HEK293T (cell line): ENCODE measurements around the gene IL4R.

Experiments used
- CTCF ChIA-PET: fragments of 350-600 bp; formaldehyde crosslinking; extraction: SDS; loops from one replicate; lab custom pipeline; 2021; ENCODE audit warnings: antibody characterized with exemption, inconsistent platforms; lab: Yijun Ruan, JAX
- POLR2A ChIA-PET: fragments of 350-600 bp; formaldehyde crosslinking; extraction: SDS; loops from one replicate; lab custom pipeline; 2020; ENCODE audit warnings: antibody characterized with exemption, inconsistent platforms; lab: Yijun Ruan, JAX
- DNase-seq: peaks from one replicate; pipeline ENCODE4 v3.0.0; 2012; ENCODE audit warnings: mixed read lengths; ENCODE audit errors: extremely low spot score
- ARNT ChIP-seq: fragments of 450-650 bp; IDR thresholded peaks from 2 replicates; pipeline ENCODE4 v1.6.1; 2017; ENCODE audit warnings: mild to moderate bottlenecking
- BHLHE40 ChIP-seq: fragments of 450-650 bp; IDR thresholded peaks from 2 replicates; pipeline ENCODE4 v1.6.1; 2016; ENCODE audit warnings: mild to moderate bottlenecking, moderate library complexity, borderline replicate concordance
- CTBP1 ChIP-seq: fragments of 450-650 bp; IDR thresholded peaks from 2 replicates; pipeline ENCODE4 v1.6.1; 2016; ENCODE audit warnings: borderline replicate concordance
- ELF4 ChIP-seq: fragments of 450-650 bp; IDR thresholded peaks from 2 replicates; pipeline ENCODE4 v1.6.1; 2017; ENCODE audit warnings: antibody characterized with exemption
- FOXA1 ChIP-seq: fragments of 450-650 bp; IDR thresholded peaks from 2 replicates; pipeline ENCODE4 v1.6.1; 2016; ENCODE audit warnings: mild to moderate bottlenecking
- FOXK2 ChIP-seq: fragments of 450-650 bp; IDR thresholded peaks from 2 replicates; pipeline ENCODE4 v1.6.1; 2016; ENCODE audit warnings: mild to moderate bottlenecking
- FOXM1 ChIP-seq: fragments of 450-650 bp; IDR thresholded peaks from 2 replicates; pipeline ENCODE4 v1.6.1; 2017; ENCODE audit warnings: mild to moderate bottlenecking, borderline replicate concordance
- HDGF ChIP-seq: fragments of 450-650 bp; IDR thresholded peaks from 2 replicates; pipeline ENCODE4 v1.6.1; 2017; ENCODE audit warnings: antibody characterized with exemption, borderline replicate concordance
- L3MBTL2 ChIP-seq: fragments of 450-650 bp; conservative IDR thresholded peaks from 2 replicates; pipeline ENCODE4 v1.6.1; 2016; ENCODE audit warnings: mild to moderate bottlenecking
- LEF1 ChIP-seq: fragments of 450-650 bp; IDR thresholded peaks from 2 replicates; pipeline ENCODE4 v1.6.1; 2017; ENCODE audit warnings: mild to moderate bottlenecking, borderline replicate concordance
- NFRKB ChIP-seq: fragments of 450-650 bp; IDR thresholded peaks from 2 replicates; pipeline ENCODE4 v1.6.1; 2016; ENCODE audit warnings: mild to moderate bottlenecking, moderate library complexity
- PKNOX1 ChIP-seq: fragments of 450-650 bp; IDR thresholded peaks from 2 replicates; pipeline ENCODE4 v1.6.1; 2016
- SP1 ChIP-seq: fragments of 450-650 bp; IDR thresholded peaks from 2 replicates; pipeline ENCODE4 v1.6.1; 2017
- SUZ12 ChIP-seq: fragments of 450-650 bp; IDR thresholded peaks from 2 replicates; pipeline ENCODE4 v1.6.1; 2016; ENCODE audit warnings: mild to moderate bottlenecking
- TARDBP ChIP-seq: fragments of 450-650 bp; IDR thresholded peaks from 2 replicates; pipeline ENCODE4 v1.6.1; 2016
- ZNF384 ChIP-seq: fragments of 450-650 bp; IDR thresholded peaks from 2 replicates; pipeline ENCODE4 v1.6.1; 2016

The IL4R gene

DNA sequence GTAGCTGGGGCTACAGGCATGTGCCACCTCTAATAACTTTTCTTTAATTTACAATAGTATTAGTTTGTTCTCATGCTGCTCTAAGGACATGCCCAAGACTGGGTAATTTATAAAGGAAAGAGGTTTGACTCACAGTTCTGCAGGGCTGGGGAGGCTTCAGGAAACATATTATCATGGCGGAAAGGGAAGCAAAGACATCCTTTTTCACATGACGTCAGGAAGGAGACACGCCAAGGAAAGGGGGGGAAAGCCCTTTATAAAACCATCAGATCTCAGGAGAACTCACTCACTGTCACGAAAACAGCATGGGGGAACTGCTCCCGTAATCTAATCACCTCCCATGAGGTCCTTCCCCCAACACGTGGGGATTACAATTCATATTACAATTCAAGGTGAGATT is 18.3 kb downstream of the IL4R start:
- no peak for DNase-seq
- CTCF ChIA-PET = no interaction called here
- no peak for TF ChIP-seq FOXK2
- no peak for TF ChIP-seq TARDBP
- no peak for TF ChIP-seq LEF1
- TF ChIP-seq HDGF = no peak
- no peak for TF ChIP-seq PKNOX1
- TF ChIP-seq ELF4 = no peak
- no peak for TF ChIP-seq SP1
- TF ChIP-seq SUZ12 = no peak
- TF ChIP-seq ARNT = no peak
- no peak for TF ChIP-seq BHLHE40
- no peak for TF ChIP-seq NFRKB
- TF ChIP-seq CTBP1 = no peak
- TF ChIP-seq FOXM1 = no peak
- no peak for TF ChIP-seq L3MBTL2
- TF ChIP-seq ZNF384 = no peak
- no peak for TF ChIP-seq FOXA1
- POLR2A ChIA-PET = no interaction called here

GRCh38 chr16:27333104-27333503 is 19.3 kb downstream of the IL4R start:
- POLR2A ChIA-PET = no interaction called here
- TF ChIP-seq FOXK2 = no peak
- no peak for DNase-seq
- CTCF ChIA-PET = no interaction called here

- POLR2A ChIA-PET = no interaction called here
Measured at GRCh38 chr16:27333549-27333948, 19.8 kb downstream of the IL4R start.

GRCh38 chr16:27334192-27334764 is 20.5 kb downstream of the IL4R start:
- POLR2A ChIA-PET = no interaction called here
- no peak for DNase-seq
- CTCF ChIA-PET = no interaction called here
- TF ChIP-seq BHLHE40 (no peak), PKNOX1 (no peak), NFRKB (no peak), ARNT (no peak), SP1 (no peak), L3MBTL2 (no peak), ZNF384 (no peak), FOXK2 (no peak), CTBP1 (no peak), FOXM1 (no peak), FOXA1 (no peak), LEF1 (no peak), HDGF (no peak), TARDBP (no peak), ELF4 (no peak)

More at GRCh38 chr16:27333549-27333948, 19.8 kb downstream of the IL4R start:
- no peak for TF ChIP-seq BHLHE40
- no peak for TF ChIP-seq L3MBTL2
- no peak for TF ChIP-seq FOXM1
- no peak for TF ChIP-seq FOXA1
- CTCF ChIA-PET = no interaction called here
- no peak for DNase-seq

- CTCF ChIA-PET = no interaction called here
- no peak for TF ChIP-seq FOXK2
- TF ChIP-seq HDGF = no peak
- no peak for TF ChIP-seq FOXA1
- TF ChIP-seq ZNF384 = no peak
- no peak for TF ChIP-seq SUZ12
- no peak for TF ChIP-seq FOXM1
- no peak for TF ChIP-seq CTBP1
- no peak for TF ChIP-seq NFRKB
- no peak for TF ChIP-seq L3MBTL2
- no peak for TF ChIP-seq LEF1
- TF ChIP-seq TARDBP = no peak
- no peak for TF ChIP-seq BHLHE40
- TF ChIP-seq ARNT = no peak
- POLR2A ChIA-PET = no interaction called here
- DNase-seq = no peak
Measured at GRCh38 chr16:27334838-27335237, 21.1 kb downstream of the IL4R start.

DNA sequence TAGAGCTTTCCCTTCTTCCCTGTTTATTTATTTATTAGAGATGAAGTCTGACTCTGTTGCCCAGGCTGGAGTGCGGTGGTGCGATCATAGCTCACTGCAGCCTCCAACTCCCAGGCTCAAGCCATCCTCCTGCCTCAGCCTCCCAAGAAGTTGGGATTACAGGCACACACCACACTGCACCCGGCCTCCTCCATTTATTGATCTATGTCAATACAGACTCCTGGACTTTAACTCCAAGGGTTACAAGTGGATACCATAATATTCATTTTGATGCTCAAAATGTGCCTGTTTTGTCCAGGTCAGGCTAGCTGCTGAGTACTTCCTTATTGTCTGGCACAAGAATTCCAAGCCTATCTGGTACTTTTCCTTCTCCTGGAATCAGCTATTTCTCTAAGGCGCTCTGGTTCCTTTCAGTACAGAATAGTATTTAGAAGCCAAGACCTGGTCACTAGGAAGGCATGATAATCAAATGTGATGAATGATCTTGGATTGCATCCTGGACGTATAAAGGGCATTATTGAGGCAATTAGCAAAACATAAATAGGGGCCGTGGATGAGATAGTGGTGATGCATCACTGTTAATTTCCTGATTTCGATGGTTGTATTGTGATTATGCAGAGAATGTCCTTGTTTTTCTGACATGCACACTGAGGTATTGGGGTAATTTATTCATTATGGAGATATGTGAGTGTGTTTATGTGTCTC is 21.7 kb downstream of the IL4R start:
- no peak for DNase-seq
- POLR2A ChIA-PET = no interaction called here
- TF ChIP-seq FOXK2 = no peak
- no peak for TF ChIP-seq CTBP1
- no peak for TF ChIP-seq HDGF
- TF ChIP-seq L3MBTL2 = no peak
- TF ChIP-seq NFRKB = no peak
- no peak for TF ChIP-seq PKNOX1
- TF ChIP-seq ZNF384 = no peak
- no peak for TF ChIP-seq SP1
- TF ChIP-seq LEF1 = no peak
- TF ChIP-seq SUZ12 = no peak
- TF ChIP-seq TARDBP = no peak
- no peak for TF ChIP-seq FOXM1
- no peak for TF ChIP-seq ARNT
- no peak for TF ChIP-seq ELF4
- TF ChIP-seq BHLHE40 = no peak
- no peak for TF ChIP-seq FOXA1
- CTCF ChIA-PET = no interaction called here
